A673 (cell line): ENCODE measurements around the gene SPATA3. TPM values are rescaled to one million over a fixed set of nuclear protein-coding genes. Genes with fewer than 3 reads are reported as not detected.

Experiments
- BruUV-seq: library from RNA; stranded (reverse); fragments of 400-500 nt; replicated peaks from 2 replicates; lab custom pipeline; 2021; lab: Mats Ljungman, UMichigan
- CTCF ChIA-PET: fragments of 300-600 bp; sonication (Branson Sonifier 250); formaldehyde crosslinking; loops from one replicate; lab custom pipeline; 2022; ENCODE audit warnings: antibody characterized with exemption; lab: Charles Lee
- POLR2A ChIA-PET: fragments of 300-600 bp; sonication (Branson Sonifier 250); formaldehyde crosslinking; loops from one replicate; lab custom pipeline; 2022; ENCODE audit warnings: antibody characterized with exemption; ENCODE audit not compliant: low non-redundant PET; lab: Charles Lee
- DNase-seq: peaks from one replicate; pipeline ENCODE4 v3.0.0-alpha.2; 2015; ENCODE audit warnings: low spot score
- H3K27ac ChIP-seq: fragments of 200-600 bp; sonication (generic); 2 replicates; pipeline ENCODE4 v1.5.1; 2016; ENCODE audit warnings: mixed run types, low read depth, mild to moderate bottlenecking, mixed read lengths, antibody characterized with exemption, low read length; ENCODE audit not compliant: poor library complexity, severe bottlenecking
- H3K27me3 ChIP-seq: fragments of 200-600 bp; sonication (generic); replicated peaks from 2 replicates; pipeline ENCODE4 v1.6.1; 2017; ENCODE audit warnings: mixed run types, low read depth, mild to moderate bottlenecking, mixed read lengths, antibody characterized with exemption, low read length; ENCODE audit not compliant: insufficient read depth, poor library complexity
- H3K36me3 ChIP-seq: fragments of 200-600 bp; sonication (generic); 2 replicates; pipeline ENCODE4 v1.6.1; 2016; ENCODE audit warnings: mixed run types, mild to moderate bottlenecking, mixed read lengths, antibody characterized with exemption, low read length; ENCODE audit not compliant: insufficient read depth, poor library complexity, severe bottlenecking
- H3K4me1 ChIP-seq: fragments of 200-600 bp; sonication (generic); 2 replicates; pipeline ENCODE4 v1.6.1; 2017; ENCODE audit warnings: mixed run types, mild to moderate bottlenecking, mixed read lengths, antibody characterized with exemption, low read length; ENCODE audit not compliant: insufficient read depth, poor library complexity, severe bottlenecking
- H3K4me3 ChIP-seq: fragments of 200-600 bp; sonication (generic); 2 replicates; pipeline ENCODE4 v1.5.1; 2016; ENCODE audit warnings: low read depth, mixed run types, mild to moderate bottlenecking, mixed read lengths, low read length; ENCODE audit not compliant: poor library complexity, severe bottlenecking
- H3K9me3 ChIP-seq: fragments of 200-600 bp; sonication (generic); 2 replicates; pipeline ENCODE4 v1.6.1; 2016; ENCODE audit warnings: mixed run types, low read depth, mild to moderate bottlenecking, mixed read lengths, antibody characterized with exemption, low read length; ENCODE audit not compliant: poor library complexity, severe bottlenecking
- EZH2 ChIP-seq: fragments of 200-600 bp; sonication (generic); IDR thresholded peaks from 2 replicates; pipeline ENCODE4 v1.6.1; 2017; ENCODE audit warnings: borderline replicate concordance, low read depth, mild to moderate bottlenecking, mixed read lengths, antibody characterized with exemption, low read length; ENCODE audit not compliant: poor library complexity, severe bottlenecking
- intact Hi-C: fragments of 100-400 bp; cut with micrococcal nuclease; formaldehyde crosslinking; loops from one replicate; pipeline ENCODE4 v1.10.0; 2022; ENCODE audit not compliant: unreplicated experiment
- total RNA-seq: library from RNA; stranded (reverse); gene quantifications from 2 replicates; pipeline ENCODE4 v1.2.3, GENCODE V29; 2021
- TF ChIP-seq, protein P1 (sequence below): fragments of 300-800, 200-600 bp; sonication (generic); conservative IDR thresholded peaks from 2 replicates; pipeline ENCODE4 v1.5.1; 2017; ENCODE audit warnings: low read depth, mild to moderate bottlenecking, antibody characterized with exemption, low read length, moderate library complexity, mixed read lengths

SPATA3 gene
- total RNA-seq, 1 experiment from 2014 or later, result not detected

DNA sequence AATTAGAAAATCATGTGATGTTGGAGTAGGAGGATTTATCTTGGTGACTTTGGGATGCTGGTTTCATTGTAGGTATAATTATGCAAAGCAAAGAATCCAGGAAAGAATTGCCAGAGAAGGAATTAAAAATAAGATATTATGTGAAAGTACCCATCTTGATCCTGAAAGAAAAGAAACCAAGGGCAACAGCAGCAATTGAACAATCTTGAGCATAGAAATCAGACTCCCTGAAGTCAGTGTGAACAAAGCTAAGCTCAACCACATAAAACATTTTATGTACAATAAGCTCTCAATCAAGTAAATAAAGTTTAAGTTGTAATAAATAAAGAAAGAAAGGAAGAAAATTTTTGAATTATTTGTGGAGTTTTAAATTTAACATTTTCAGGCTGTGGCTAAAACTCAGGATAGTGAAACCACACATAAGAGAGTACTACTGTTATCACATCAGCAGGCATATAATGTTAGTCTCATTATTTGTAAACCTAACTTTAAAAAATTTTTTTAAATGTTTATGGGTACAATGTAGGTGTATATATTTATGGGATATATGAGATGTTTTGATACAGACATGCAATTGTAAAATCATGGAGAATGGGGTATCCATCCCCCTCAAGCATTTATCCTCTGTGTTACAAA lies 38.0 kb upstream of the SPATA3 start:
- Histone ChIP-seq H3K4me3 (peak overlapping the region; percentile 43), H3K36me3 (no peaks in the 10 kb centered on the region), H3K27me3 (peaks cover 21% of the 10 kb centered on the region), H3K4me1 (no peaks in the 10 kb centered on the region), H3K9me3 (no peaks in the 10 kb centered on the region), H3K27ac (no peak overlapping the region)
- no TSS peak for BruUV-seq
- DNase-seq, result no peak
- POLR2A ChIA-PET, result no interaction called here
- intact Hi-C loops, result no loop called here
- CTCF ChIA-PET, result no interaction called here
- no peak for TF ChIP-seq EZH2
- TF ChIP-seq, protein P1, sequence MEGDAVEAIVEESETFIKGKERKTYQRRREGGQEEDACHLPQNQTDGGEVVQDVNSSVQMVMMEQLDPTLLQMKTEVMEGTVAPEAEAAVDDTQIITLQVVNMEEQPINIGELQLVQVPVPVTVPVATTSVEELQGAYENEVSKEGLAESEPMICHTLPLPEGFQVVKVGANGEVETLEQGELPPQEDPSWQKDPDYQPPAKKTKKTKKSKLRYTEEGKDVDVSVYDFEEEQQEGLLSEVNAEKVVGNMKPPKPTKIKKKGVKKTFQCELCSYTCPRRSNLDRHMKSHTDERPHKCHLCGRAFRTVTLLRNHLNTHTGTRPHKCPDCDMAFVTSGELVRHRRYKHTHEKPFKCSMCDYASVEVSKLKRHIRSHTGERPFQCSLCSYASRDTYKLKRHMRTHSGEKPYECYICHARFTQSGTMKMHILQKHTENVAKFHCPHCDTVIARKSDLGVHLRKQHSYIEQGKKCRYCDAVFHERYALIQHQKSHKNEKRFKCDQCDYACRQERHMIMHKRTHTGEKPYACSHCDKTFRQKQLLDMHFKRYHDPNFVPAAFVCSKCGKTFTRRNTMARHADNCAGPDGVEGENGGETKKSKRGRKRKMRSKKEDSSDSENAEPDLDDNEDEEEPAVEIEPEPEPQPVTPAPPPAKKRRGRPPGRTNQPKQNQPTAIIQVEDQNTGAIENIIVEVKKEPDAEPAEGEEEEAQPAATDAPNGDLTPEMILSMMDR, result no peak

DNA sequence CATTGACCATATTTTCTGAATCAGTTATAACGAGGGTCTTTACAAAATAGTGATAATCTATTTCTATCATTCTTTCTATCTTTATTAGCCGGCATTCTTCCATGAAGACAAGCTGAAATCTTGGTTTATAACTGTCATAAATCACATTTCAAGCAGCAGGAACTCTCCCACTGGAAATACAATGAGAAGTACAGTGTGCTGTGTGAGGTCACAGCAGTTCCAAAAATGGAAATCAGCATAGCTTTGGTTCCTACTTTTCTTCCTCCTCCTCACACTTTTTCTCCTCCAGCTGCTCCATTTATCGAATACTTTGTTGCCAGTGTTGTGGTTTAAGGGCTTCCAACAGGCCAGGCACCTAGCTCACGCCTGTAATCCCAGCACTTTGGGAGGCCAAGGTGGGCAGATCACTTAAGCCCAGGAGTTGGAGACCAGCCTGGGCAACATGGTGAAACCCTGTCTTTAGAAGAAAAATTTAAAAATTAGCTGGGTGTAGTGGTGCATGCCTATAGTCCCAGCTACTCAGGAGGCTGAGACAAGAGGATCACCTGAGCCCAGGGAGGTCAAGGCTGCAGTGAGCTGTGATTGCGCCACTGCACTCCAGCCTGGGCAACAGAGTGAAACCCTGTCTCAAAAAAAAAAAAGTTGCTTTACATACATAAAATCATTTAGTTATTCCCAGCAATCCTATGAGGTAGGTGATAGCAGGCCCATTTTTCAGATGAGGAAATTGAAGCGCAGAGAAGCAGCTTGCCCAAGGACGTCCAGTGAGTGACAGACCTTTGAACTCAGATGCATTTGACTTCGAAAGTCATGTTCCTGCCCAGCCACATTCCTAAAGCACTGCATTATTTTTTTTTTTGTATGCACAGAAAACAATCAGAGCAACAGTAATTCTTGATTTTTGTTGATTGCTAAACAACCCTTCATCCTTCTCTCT lies 36.8 kb upstream of the SPATA3 start:
- no peak for DNase-seq
- no TSS peak for BruUV-seq
- no peaks in the 10 kb centered on the region for H3K4me1 ChIP-seq
- no peak for TF ChIP-seq EZH2
- TF ChIP-seq, protein P1, result no peak
- H3K27ac ChIP-seq, result no peak overlapping the region
- no peak overlapping the region for H3K4me3 ChIP-seq
- ChIA-PET CTCF (no interaction called here), POLR2A (no interaction called here)
- H3K27me3 ChIP-seq, result peaks cover 21% of the 10 kb centered on the region
- intact Hi-C loops, result no loop called here
- no peaks in the 10 kb centered on the region for H3K36me3 ChIP-seq
- H3K9me3 ChIP-seq, result no peaks in the 10 kb centered on the region

DNA sequence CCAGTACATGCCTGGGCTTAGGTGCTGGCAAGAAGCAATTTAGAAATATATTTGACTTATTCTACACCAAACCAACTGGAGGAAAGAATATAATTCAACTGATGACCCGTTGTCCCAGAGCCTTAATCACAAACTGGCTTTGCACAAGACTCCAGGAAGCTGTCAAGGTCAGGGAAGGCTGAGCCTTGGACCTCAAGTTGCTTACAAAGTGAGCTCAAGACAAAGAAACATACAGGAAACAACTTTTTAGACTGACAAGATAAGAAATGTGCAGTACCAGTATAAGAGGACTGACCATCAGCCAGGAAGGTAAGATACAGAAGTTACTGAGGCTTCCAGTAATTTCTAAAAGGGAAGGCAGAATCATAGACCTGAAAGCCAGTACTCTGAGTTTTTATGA lies 35.9 kb upstream of the SPATA3 start:
- Histone ChIP-seq H3K36me3 (no peaks in the 10 kb centered on the region), H3K4me3 (no peak overlapping the region), H3K9me3 (no peaks in the 10 kb centered on the region), H3K27ac (no peak overlapping the region), H3K27me3 (peaks cover 21% of the 10 kb centered on the region), H3K4me1 (no peaks in the 10 kb centered on the region)
- intact Hi-C loops, result no loop called here
- TF ChIP-seq, protein P1, result no peak
- no peak for TF ChIP-seq EZH2
- no peak for DNase-seq
- POLR2A ChIA-PET, result no interaction called here
- CTCF ChIA-PET, result no interaction called here
- BruUV-seq, result no TSS peak
